Activated CD4-positive, CD25-positive, alpha-beta regulatory T cell treated with anti-CD3 and anti-CD28 coated beads, Interleukin-2, amount 50 U/mL, for 72 hours (primary cell): ENCODE results near the gene WDFY1.
A peak's percentile ranks its signal among the peaks of the same experiment; 100 is the strongest.

Source experiments
- DNase-seq: peaks from one replicate; pipeline ENCODE4 v3.0.0; 2021

Gene WDFY1

GRCh38 chr2:223944703-223945531, at the start of gene WDFY1:
Gene WDFY1, minus strand, starts transcription at chr2:223945335. Its CDS starts 51 bp downstream, at chr2:223945284.
- DNase-seq: peak; percentile 82

- no peak for DNase-seq
Observed at GRCh38 chr2:223994562-223995162, 49.5 kb upstream of the WDFY1 start.

GRCh38 chr2:223993634-223994232, 48.6 kb upstream of the WDFY1 start:
- peak; percentile 48 for DNase-seq

GRCh38 chr2:223991611-223992010, 46.5 kb upstream of the WDFY1 start:
- no peak for DNase-seq

GRCh38 chr2:223989856-223990232, 44.7 kb upstream of the WDFY1 start:
- no peak for DNase-seq

GRCh38 chr2:223989206-223989855, 44.2 kb upstream of the WDFY1 start:
- DNase-seq: no peak

- no peak for DNase-seq
Observed at GRCh38 chr2:223981241-223981640, 36.1 kb upstream of the WDFY1 start.

- DNase-seq: no peak
Observed at GRCh38 chr2:223980803-223981202, 35.7 kb upstream of the WDFY1 start.

GRCh38 chr2:223980397-223980735, 35.2 kb upstream of the WDFY1 start:
- DNase-seq: no peak

- no peak for DNase-seq
Observed at GRCh38 chr2:223979730-223980396, 34.7 kb upstream of the WDFY1 start.

- no peak for DNase-seq
Observed at GRCh38 chr2:223978451-223978850, 33.3 kb upstream of the WDFY1 start.

- DNase-seq: no peak
Observed at GRCh38 chr2:223976635-223977226, 31.6 kb upstream of the WDFY1 start.

- DNase-seq: no peak
Observed at GRCh38 chr2:223973606-223974005, 28.5 kb upstream of the WDFY1 start.

- DNase-seq: no peak
Observed at GRCh38 chr2:223972656-223973102, 27.5 kb upstream of the WDFY1 start.

- DNase-seq: no peak
Observed at GRCh38 chr2:223971731-223972130, 26.6 kb upstream of the WDFY1 start.

GRCh38 chr2:223970343-223971128, 25.4 kb upstream of the WDFY1 start:
- DNase-seq: no peak

- no peak for DNase-seq
Observed at GRCh38 chr2:223969856-223970255, 24.7 kb upstream of the WDFY1 start.

- DNase-seq: no peak
Observed at GRCh38 chr2:223969315-223969714, 24.2 kb upstream of the WDFY1 start.

- no peak for DNase-seq
Observed at GRCh38 chr2:223967981-223968380, 22.8 kb upstream of the WDFY1 start.

GRCh38 chr2:223959688-223960087, 14.6 kb upstream of the WDFY1 start:
- DNase-seq: no peak

GRCh38 chr2:223957092-223957851, 12.1 kb upstream of the WDFY1 start, which contains the start of gene MRPL44:
Gene MRPL44, plus strand, starts transcription at chr2:223957463. Its CDS starts 10 bp downstream, at chr2:223957473.
- peak; percentile 99 for DNase-seq
